ENCODE measurements around the gene TSNAXIP1.

GRCh38 chr16:67782567-67783352 lies 23.9 kb upstream of the TSNAXIP1 start:
- TF ChIP-seq CTCF (IDR thresholded peaks at IDR 0.05; ENCODE audit: insufficient read depth, low read length, poor library complexity, severe bottlenecking) (no peak), EZH2phosphoT487 (conservative IDR thresholded peaks at IDR 0.05; ENCODE audit: low read length) (no peak)
